GM19099 (cell line): Measurements from ENCODE around the gene CREB3L2.
A peak's percentile ranks its signal among the peaks of the same experiment; 100 is the strongest.

Experiments used
- POLR2A ChIP-seq: IDR thresholded peaks from 3 replicates; pipeline ENCODE4 v1.6.1; 2011; ENCODE audit warnings: low read depth; ENCODE audit not compliant: insufficient read length; ENCODE audit errors: extremely low read depth

Gene CREB3L2

GRCh38 chr7:137940656-137941518 is 61.0 kb downstream of the CREB3L2 start:
- no peak for TF ChIP-seq POLR2A

- TF ChIP-seq POLR2A = no peak
These were observed 61.7 kb downstream of the CREB3L2 start for GRCh38 chr7:137940218-137940617.

- TF ChIP-seq POLR2A = no peak
These were observed 64.7 kb downstream of the CREB3L2 start for GRCh38 chr7:137937202-137937560.

DNA sequence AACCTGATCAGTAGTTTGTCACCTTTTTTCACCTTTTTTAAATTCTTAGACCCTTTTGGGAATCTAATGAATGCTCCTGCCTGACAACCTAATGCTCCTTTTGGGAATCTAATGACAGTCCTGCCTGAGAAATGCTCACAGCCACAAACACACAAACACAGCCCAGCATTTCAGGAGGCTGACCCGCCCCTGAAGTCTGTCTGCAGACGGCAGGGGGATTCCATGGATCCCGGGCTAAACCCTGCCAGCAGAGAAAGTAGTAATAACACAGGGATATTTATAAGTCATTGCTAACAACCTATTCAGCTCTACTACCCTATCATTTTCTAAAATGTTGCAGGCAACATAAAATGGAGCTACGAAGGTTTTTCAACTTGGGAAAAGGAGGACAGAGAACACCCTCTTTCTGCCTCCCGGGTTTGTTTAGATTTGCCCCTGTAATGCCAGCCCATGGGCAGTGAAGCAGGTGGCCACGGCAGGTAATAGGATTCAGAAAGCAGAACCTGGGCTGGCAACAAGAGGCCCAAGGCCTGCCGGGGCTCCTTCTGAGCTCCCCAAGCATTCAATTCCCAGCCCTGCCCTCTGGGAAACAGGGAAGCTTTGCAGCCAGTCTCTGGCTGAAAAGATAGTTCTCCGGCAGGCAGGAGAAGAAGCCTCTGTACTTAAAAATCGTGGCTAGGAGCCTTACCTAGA is 65.2 kb downstream of the CREB3L2 start:
- TF ChIP-seq POLR2A = no peak

GRCh38 chr7:137935884-137936508 is 65.9 kb downstream of the CREB3L2 start:
- no peak for TF ChIP-seq POLR2A

DNA sequence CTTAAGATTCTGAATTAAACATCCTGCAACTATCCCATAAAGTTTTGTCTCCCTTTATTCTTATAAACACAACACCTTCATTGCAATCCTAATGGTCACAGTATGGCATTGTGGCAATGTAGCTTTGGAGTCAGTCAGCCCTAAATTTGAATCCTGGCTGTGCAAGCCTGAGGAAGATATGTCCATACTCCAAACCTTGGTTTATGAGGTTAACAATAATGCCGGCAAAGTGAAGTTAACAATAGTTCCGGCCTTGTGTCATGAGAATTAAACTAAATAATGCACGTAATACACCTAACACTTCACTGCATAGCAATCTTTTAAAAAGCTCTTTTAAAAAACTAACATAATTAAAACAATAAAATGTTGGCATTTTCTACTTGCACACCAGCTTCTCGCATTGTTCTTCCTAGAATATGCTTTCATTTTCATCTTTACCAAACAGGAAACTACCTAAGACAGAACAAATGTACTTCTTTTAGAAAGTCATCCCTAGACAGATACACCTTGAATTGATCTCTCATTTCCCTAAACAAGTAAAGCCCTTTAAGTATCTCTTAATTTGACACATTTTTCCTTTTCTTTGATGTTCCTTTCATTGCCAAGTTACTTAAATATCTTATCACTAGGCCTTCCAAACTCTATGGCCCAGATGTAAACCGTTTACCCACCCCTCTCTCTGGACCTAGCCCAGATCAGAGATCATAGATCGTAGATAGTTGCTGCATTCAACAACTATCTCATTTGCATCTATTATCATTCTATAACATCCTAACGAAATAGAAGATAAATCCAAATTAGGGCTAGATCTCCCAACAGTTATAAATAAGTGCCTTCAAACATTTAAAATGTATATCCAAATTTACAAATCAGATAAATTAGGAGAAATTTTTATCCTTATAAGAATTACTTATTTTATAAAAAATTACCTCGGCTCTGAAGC is 66.7 kb downstream of the CREB3L2 start:
- peak; percentile 10 for TF ChIP-seq POLR2A

GRCh38 chr7:137934176-137934826 is 67.6 kb downstream of the CREB3L2 start:
- peak; percentile 2 for TF ChIP-seq POLR2A

GRCh38 chr7:137933270-137934017 is 68.4 kb downstream of the CREB3L2 start:
- no peak for TF ChIP-seq POLR2A

DNA sequence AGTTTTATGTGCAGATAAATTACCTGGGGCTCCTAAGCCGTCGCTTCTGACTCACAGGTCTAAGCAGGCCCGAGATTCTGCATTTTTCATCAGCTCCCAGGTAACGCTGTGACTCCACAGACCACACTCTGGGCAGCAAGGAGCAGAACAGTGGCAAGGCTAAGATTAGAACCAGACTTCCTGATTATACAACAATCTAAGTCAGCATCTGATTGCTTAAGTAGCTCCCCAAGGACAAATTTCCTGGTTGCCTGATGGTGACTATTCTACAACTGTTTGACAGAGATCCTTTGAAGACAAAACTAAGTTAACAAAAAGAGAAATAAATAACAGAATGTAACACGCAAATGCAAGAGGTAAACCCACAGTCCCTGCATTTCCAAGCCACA is 69.0 kb downstream of the CREB3L2 start:
- no peak for TF ChIP-seq POLR2A

DNA sequence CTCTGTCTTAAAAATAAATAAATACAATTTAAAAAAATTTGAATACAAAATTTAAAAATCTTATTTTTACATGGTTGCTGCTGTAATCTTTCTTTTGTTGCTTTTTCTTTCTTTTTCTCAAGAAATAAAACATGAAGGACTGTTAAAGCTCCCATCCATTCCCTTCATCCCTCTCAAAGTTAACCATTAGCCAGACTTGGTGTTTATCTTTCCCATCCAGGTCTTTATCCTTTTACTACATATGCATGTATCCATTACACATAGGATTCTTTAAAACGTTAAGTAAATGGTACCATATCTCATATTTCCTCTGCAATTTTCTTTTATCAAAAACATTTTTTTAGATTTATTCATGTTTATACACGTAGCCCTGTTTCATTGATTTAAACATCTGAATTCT is 70.1 kb downstream of the CREB3L2 start:
- no peak for TF ChIP-seq POLR2A

- TF ChIP-seq POLR2A = no peak
These were observed 71.3 kb downstream of the CREB3L2 start for GRCh38 chr7:137930581-137930980.

DNA sequence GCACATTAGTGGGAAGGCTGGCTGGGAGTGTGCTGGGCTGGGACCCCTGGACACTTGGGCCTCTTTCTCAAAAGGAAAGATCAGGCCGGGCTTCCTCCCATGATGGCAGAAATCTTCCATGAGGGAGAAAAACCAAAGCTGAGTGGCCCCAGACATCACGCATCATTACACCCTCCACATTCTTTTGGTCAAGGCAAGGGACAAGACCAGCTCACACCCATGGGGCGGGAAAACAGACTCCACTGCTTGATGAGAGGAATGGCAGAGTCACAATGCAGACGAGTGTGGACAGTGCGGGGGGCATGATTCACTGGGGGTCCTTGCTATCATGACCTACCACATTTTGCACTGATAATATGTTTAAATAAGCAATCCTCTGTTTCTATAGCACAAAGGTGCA is 73.3 kb downstream of the CREB3L2 start:
- TF ChIP-seq POLR2A = no peak

DNA sequence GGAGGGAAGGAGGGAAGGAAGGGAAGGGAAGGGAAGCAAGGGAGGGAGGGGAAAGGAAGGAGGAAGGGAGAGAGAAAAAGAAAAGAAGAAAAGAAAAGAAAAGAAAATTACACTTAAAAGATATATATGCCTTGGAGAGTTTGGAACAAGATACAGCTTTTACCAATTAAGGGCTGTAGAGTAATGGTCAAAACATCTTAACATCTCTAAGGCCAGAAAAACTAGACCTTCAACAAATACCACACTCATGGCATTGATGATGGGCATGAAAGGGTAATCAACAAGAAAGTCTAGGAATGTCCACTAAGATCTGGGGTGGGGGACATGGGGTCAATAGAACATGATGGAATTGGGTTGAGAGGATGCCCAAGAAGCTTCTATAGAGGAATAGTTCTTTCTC is 74.5 kb downstream of the CREB3L2 start:
- no peak for TF ChIP-seq POLR2A

GRCh38 chr7:137925754-137926153 is 76.1 kb downstream of the CREB3L2 start:
- TF ChIP-seq POLR2A = no peak
